Amniotic stem cell (primary cell): ENCODE data around the gene NHLRC4.

Experiments used
- DNase-seq: peaks from one replicate; lab custom pipeline; 2025; lab: John Stamatoyannopoulos, UW

NHLRC4 gene

GRCh38 chr16:553601-554296 lies 13.1 kb upstream of the NHLRC4 start:
- no peak for DNase-seq

DNA sequence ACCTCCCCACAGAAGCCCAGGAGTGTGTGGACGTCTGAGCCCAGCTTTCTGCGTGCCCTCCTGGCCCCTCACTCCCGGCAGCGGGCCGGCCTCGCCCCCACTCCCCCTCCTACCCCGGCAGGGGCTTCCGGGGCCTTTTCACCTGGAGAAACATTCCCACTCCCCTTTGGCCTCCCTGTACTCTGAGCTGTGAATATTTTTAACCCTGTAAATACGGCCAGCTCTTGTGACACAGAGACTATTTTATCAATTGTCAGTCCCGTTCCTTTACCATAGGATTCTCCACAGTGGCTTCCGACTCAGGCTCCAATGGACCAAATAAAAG lies 12.5 kb upstream of the NHLRC4 start:
- DNase-seq = no peak

DNA sequence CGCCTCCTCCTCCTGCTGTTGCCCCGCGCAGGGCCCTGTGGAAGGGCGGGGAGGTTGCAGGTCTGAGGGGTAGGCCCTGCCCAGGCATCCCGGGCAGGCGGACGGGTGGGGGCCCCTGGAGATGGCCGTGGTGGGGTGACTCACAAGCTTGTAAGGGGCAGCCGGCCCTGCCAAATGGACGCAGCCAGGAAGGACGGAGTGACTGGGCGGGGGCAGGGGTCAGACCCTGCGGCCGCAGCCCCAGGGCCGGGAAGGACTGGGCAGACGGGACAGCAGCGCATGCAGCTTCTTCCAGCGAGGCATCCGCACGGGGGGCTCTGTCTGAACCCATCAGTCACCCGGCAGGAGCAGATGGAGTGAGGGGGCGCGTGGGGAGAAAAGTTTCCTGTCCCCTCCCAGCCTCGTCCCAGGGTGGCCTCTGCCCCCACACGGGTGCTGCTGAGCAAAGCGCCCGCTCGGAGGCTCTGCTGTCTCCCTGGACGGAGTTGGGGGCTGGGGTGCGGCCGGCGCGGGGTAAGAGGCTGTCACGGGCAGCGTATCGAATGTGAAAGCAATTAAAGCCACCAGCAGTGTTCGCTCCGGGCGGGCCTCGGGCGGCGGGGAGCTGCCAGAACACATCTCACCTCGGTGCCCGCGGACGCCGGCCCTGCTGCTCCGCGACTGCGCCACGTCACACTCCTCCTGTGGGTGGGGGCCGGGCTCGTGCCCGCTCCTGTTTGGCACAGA lies 12.0 kb upstream of the NHLRC4 start:
- no peak for DNase-seq

DNA sequence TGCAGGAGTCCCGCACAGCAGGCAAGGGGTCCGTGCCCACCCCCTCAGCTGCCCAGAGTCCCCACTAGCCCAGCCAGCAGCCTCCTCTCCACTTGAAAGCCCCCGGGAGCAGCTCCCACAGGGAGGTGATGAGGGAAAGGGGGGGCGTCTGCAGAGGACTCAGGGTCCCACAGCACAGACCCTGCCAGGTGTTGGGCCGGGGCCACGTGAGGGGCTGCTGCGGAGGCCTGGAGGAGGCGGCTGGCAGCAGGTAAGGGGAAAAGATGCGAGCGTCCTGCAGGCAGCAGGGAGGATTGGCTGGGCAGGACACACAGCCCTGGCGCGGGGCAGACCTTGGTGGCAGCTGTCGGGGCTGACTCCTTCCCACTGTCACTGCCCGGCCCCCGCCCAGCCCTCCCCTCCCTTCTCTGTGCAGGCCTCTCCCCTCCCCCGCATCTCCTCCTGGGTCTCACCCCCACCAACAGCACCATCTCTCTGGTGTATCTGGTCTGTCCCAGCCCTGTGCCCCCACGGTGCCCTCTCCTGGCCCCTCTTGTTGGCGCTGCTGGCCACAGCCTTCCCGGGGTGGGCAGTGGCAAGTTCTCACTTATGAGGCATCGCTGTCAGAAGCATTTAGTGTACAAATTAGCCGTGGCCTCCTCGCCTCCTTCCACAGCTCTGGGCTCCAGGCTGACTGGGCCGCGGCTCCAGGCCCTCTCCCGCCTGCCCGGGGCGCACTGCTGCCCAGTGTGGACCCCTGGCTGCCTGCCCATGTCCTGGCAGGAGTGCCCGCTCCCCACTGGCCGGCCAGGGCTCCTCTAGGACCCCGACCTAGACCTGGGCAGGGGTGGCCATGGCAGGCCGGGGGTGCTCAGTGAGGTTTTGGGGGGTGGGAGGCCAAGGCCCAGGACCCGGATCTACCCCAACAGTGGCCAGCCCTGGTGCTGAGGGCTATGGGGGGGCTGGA lies 11.0 kb upstream of the NHLRC4 start:
- no peak for DNase-seq

- DNase-seq = no peak
Measured at GRCh38 chr16:556474-557173, 10.2 kb upstream of the NHLRC4 start.

DNA sequence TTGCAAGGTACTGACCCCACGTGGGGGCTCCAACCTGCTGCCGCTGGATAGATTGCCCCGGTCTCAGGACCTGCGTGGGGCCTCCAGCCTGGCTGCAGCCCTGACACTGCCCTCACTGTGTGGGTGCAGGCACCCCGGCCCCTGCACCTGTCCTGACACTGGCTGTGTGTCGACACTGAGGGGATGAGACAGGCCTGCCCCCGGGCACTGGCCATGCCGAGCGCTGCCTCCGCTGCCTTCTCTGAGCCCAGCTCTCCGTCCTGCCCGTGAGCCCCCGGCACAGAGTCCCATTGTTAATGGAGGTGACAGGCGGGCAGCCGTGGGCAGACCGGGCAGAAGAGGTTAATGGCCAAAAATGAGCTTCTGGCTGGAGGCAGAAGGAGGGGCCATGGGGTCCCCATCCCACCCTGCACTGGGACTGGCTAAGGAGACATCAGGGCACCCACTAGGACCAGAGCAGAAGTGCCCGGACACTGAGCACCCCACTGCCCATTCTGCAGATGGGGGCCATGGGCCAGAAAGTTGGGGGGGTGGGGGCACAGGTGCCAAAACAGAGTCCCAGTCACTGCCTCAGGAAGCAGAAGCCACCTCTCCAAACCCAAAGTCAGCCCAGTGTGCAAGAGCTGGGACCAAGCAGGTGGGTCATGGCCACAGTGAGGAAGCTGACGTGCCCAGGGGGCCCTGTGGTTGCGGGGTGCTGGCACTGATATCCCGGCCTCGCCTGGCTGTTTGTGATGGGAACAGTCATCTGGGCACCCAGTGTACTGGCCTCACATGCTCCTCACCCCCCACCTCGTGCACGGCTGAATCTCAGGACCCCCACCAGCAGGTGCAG lies 9.1 kb upstream of the NHLRC4 start:
- no peak for DNase-seq

GRCh38 chr16:558298-559020 lies 8.3 kb upstream of the NHLRC4 start:
- DNase-seq = no peak

GRCh38 chr16:559021-559380 lies 7.8 kb upstream of the NHLRC4 start:
- DNase-seq = no peak

GRCh38 chr16:559411-560203 lies 7.2 kb upstream of the NHLRC4 start:
- no peak for DNase-seq

DNA sequence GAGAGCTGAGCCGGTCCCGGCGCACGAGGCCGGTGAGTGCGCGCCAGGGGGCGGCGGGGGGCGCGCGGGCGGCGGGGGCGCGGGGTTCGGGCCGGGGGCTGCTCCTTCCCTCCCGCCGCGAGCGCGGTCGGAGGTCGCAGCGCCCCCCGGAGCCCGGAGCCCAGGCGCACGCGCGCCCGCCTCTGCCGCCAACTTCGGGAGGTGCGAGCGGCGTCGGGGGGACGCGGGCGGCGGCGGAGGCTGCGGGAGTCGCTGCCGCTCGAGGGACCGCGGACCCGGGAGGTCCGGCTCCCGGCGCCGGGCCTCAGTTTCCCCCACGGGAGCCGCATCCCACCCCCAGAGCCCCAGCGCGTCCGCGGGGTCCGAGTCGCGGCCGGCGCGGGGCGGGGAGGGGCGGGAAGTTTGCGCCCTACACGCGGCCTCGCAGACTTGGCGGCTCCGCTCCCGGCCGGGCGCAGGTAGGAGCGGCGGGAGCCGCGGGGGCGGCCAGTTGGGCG lies 6.6 kb upstream of the NHLRC4 start, which contains the start of gene PRR35:
Gene PRR35, plus strand, starts transcription at position 191 of the 497 bp plus-strand sequence. CDS start 2,901 bp downstream, outside the sequence.
- no peak for DNase-seq

GRCh38 chr16:560701-561412 lies 5.9 kb upstream of the NHLRC4 start:
- no peak for DNase-seq

DNA sequence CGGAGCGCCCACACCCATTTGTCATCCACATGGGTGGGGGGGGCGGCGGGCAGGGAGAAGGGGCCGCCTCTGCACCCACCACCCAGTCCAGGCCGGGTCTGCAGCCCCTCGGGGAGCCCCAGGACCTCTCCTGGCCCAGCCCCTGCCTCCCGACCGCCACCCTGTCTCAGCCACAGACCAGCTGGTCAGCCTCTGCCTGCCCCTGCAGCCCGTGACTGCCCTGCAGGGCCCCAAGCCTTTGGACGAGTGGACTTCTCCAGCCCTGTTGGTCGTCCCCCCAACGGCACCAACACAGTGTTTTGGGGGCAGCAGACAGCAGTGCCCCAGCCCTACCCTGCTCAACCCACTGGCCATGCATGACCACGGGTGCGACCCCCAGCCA lies 5.4 kb upstream of the NHLRC4 start:
- no peak for DNase-seq

DNA sequence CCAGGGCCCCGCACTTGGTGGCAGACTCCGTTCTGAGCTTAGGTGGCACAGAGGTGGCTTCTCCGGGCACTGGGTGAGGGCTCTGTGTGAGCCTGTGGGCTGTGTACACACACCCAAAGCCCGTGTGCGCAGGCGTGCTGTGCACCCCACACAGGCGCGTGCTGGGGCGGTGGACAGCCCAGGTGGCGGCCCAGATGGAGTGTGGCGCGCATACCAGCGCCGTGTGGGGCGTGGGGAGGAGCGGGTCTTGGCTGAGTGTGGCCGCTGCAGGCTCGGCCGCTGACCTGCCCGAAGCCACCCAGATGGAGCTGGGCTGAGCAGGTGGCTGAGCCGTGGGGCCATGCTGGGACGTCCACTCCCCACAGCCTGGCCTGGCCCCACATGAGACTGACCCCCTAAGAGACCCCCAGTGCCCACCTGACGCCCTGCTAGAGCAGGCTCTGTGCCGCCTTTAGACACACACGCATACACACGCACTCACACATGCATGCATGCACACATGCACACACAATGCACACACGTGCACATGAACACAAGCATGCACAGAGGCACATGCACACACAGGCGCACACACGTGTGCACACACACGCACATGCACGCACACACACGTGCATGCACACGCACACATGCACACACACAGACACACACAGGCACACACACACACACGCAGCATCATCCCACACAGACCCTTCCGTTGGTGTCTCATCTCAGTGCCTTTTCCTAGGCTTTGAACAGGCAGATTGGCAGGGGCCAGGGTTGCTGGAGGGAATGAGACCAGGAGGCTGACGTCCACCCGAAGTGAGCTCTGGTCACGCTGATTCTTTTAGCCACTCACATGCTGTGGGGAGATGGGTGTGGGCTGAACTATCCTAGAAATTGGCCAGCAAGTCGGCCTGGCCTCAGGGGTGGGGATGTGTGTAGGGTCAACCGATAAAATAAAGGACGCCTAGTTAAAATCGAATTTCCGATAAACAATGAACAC lies 4.6 kb upstream of the NHLRC4 start:
- DNase-seq = no peak

DNA sequence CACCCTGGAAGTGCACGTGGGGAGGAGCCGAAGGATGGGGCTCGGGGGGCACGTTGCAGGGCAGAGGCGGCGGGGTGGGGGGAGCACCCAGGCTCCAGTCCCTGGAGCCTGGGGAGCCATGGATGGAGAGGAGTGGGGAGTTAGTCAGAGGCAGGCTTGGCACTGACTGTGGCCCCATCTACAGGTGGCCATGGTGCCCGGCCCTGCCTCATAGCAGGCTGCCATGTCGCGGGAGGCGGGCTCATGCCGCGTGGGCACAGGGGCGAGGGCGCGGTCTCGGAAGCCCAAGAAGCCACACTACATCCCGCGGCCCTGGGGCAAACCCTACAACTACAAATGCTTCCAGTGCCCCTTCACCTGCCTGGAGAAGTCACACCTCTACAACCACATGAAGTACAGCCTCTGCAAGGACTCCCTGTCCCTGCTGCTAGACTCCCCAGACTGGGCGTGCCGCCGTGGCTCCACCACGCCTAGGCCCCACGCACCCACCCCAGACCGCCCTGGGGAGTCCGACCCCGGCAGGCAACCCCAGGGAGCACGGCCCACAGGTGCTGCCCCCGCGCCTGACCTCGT lies 3.6 kb upstream of the NHLRC4 start:
- no peak for DNase-seq

- DNase-seq = no peak
Measured at GRCh38 chr16:564690-565418, 2.0 kb upstream of the NHLRC4 start.
